GM23338 (cell line): ENCODE results near the gene CACNA2D3.

Experiments used
- CREB1 ChIP-seq: fragments of 250-450 bp; sonication (Bioruptor Pico); IDR thresholded peaks from 2 replicates; pipeline ENCODE4 v1.5.0; 2020; ENCODE audit warnings: low read depth, mild to moderate bottlenecking, moderate library complexity
- EZH2 ChIP-seq: fragments of 200-600 bp; sonication (generic); IDR thresholded peaks from one replicate; pipeline ENCODE4 v1.8.0; 2017; ENCODE audit warnings: antibody characterized with exemption, mild to moderate bottlenecking, low read depth; ENCODE audit not compliant: unreplicated experiment
- EZH2phosphoT487 ChIP-seq: fragments of 200-600 bp; sonication (generic); IDR thresholded peaks from one replicate; pipeline ENCODE4 v1.8.1; 2018; ENCODE audit warnings: antibody characterized with exemption; ENCODE audit not compliant: unreplicated experiment
- POLR2AphosphoS5 ChIP-seq: IDR thresholded peaks from 2 replicates; pipeline ENCODE4 v1.6.1; 2016; ENCODE audit warnings: antibody characterized with exemption, low read depth
- TF ChIP-seq, protein P1 (sequence below), 2 experiments: fragments of 200-600 bp in 1 of 2; sonication (generic) in 1 of 2; conservative IDR thresholded peaks; 2 replicates each; pipeline versions ENCODE4 v1.5.1 to v1.6.1; 2016 to 2017; ENCODE audit warnings: antibody characterized with exemption in 2 of 2, low read depth in 2 of 2, mild to moderate bottlenecking in 2 of 2, moderate library complexity in 1 of 2
- TF ChIP-seq, protein P2 (sequence below): IDR thresholded peaks from one replicate; pipeline ENCODE4 v1.6.1; 2018; ENCODE audit warnings: antibody characterized with exemption; ENCODE audit not compliant: unreplicated experiment

DNA sequence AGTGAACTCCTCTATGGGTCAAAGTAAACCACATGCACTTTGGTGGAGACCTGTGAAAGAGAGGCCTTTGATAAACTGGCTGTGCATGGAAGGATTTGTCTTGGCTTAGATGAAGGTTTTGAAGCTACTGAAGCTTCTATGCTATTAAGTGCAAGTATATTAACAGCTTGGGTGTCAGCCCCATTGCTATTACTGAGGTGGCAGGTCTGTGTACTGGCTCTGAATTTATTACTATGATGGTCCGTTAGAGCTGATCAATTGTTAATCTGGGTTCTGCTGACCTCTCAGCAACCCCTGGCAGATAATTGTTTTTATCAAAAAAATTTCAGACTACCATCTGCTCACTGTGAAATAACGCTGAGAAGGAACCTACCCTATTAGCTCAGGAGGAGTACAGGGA lies 268.2 kb downstream of the CACNA2D3 start:
- TF ChIP-seq, protein P1, sequence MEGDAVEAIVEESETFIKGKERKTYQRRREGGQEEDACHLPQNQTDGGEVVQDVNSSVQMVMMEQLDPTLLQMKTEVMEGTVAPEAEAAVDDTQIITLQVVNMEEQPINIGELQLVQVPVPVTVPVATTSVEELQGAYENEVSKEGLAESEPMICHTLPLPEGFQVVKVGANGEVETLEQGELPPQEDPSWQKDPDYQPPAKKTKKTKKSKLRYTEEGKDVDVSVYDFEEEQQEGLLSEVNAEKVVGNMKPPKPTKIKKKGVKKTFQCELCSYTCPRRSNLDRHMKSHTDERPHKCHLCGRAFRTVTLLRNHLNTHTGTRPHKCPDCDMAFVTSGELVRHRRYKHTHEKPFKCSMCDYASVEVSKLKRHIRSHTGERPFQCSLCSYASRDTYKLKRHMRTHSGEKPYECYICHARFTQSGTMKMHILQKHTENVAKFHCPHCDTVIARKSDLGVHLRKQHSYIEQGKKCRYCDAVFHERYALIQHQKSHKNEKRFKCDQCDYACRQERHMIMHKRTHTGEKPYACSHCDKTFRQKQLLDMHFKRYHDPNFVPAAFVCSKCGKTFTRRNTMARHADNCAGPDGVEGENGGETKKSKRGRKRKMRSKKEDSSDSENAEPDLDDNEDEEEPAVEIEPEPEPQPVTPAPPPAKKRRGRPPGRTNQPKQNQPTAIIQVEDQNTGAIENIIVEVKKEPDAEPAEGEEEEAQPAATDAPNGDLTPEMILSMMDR (conservative IDR thresholded peaks at IDR 0.05; ENCODE audit: low read depth in 2 of 2) = no peak
- TF ChIP-seq EZH2phosphoT487 (no peak), EZH2 (no peak), POLR2AphosphoS5 (no peak), CREB1 (no peak)
- TF ChIP-seq, protein P2, sequence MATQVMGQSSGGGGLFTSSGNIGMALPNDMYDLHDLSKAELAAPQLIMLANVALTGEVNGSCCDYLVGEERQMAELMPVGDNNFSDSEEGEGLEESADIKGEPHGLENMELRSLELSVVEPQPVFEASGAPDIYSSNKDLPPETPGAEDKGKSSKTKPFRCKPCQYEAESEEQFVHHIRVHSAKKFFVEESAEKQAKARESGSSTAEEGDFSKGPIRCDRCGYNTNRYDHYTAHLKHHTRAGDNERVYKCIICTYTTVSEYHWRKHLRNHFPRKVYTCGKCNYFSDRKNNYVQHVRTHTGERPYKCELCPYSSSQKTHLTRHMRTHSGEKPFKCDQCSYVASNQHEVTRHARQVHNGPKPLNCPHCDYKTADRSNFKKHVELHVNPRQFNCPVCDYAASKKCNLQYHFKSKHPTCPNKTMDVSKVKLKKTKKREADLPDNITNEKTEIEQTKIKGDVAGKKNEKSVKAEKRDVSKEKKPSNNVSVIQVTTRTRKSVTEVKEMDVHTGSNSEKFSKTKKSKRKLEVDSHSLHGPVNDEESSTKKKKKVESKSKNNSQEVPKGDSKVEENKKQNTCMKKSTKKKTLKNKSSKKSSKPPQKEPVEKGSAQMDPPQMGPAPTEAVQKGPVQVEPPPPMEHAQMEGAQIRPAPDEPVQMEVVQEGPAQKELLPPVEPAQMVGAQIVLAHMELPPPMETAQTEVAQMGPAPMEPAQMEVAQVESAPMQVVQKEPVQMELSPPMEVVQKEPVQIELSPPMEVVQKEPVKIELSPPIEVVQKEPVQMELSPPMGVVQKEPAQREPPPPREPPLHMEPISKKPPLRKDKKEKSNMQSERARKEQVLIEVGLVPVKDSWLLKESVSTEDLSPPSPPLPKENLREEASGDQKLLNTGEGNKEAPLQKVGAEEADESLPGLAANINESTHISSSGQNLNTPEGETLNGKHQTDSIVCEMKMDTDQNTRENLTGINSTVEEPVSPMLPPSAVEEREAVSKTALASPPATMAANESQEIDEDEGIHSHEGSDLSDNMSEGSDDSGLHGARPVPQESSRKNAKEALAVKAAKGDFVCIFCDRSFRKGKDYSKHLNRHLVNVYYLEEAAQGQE = no peak
